ENCODE results near the gene ENO3.
A peak's percentile ranks its signal among the peaks of the same experiment; 100 is the strongest.

ENO3 gene

GRCh38 chr17:4971826-4972225 is 20.9 kb downstream of the ENO3 start:
- no peak overlapping the region for H2BK120ac ChIP-seq (ENCODE audit: low read depth, low read length)
- DNase-seq: no peak
- no peak overlapping the region for H2BK15ac ChIP-seq (ENCODE audit: low read depth, poor library complexity, severe bottlenecking)

DNA sequence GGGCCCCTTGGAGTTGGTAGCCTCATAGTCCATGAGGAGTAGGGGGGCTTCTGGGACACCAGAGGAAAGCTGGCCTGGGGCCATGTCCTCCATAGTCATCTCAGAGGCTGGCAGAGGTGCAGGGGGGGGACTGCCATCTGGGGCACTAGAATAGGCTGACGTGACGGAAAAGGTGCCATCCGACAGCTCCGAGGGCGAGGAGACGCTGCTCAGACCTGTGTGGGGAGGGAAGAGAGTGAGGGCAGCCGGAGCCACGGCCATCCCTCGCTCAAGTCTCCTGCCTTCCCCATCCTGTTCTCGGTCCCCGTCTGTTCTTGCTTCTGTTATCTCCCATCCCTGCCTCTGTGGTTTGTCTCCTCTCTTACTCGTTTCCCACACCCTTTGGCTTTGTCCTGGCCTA is 21.4 kb downstream of the ENO3 start:
- H3K4me3 ChIP-seq (ENCODE audit: insufficient read depth in 1 of 2, low read depth in 1 of 2, low read length in 2 of 2): no peak overlapping the region
- WGBS: 95% methylated on average over 10 of the region's 12 CpGs
- H2AFZ ChIP-seq (ENCODE audit: low read depth, low read length): no peak overlapping the region
- no peak overlapping the region for H3K27ac ChIP-seq (ENCODE audit: low read length, poor library complexity, severe bottlenecking)
- H3K23ac ChIP-seq (ENCODE audit: low read length in 2 of 2): no peak overlapping the region
- H2BK5ac ChIP-seq (ENCODE audit: low read depth, low read length, poor library complexity, severe bottlenecking): no peak overlapping the region
- H2AK5ac ChIP-seq (ENCODE audit: low read length, severe bottlenecking): no peak overlapping the region
- DNase-seq: no peak
- H4K91ac ChIP-seq (ENCODE audit: low read length): peak overlapping the region; percentile 14
- H4K8ac ChIP-seq (ENCODE audit: low read length): no peak overlapping the region
- no peak overlapping the region for H2BK120ac ChIP-seq (ENCODE audit: low read depth, low read length)
- peaks cover 26% of the 10 kb centered on the region for H3K4me1 ChIP-seq (ENCODE audit: control insufficient read depth, insufficient read depth, low read depth, low read length)
- no peak overlapping the region for H2BK15ac ChIP-seq (ENCODE audit: low read depth, poor library complexity, severe bottlenecking)
- no peak overlapping the region for H2BK12ac ChIP-seq (ENCODE audit: low read length in 2 of 2)
- H3K79me1 ChIP-seq (replicated peaks; ENCODE audit: low read length, poor library complexity, severe bottlenecking): peaks cover 22% of the 10 kb centered on the region
- H3K18ac ChIP-seq (ENCODE audit: low read depth in 1 of 2, low read length in 2 of 2): no peak overlapping the region
- peaks cover 45 to 73% of the 10 kb centered on the region in 2 experiments for H3K36me3 ChIP-seq (ENCODE audit: control insufficient read depth in 1 of 2, insufficient read depth in 2 of 2, low read depth in 1 of 2, low read length in 2 of 2)
- no peak overlapping the region for H3K14ac ChIP-seq (ENCODE audit: low read length in 2 of 2)
- H3K4me2 ChIP-seq (ENCODE audit: low read length, poor library complexity, severe bottlenecking): no peak overlapping the region
- no peaks in the 10 kb centered on the region for H3K9me3 ChIP-seq (ENCODE audit: control insufficient read depth, low read length)
- no peaks in the 10 kb centered on the region for H3K27me3 ChIP-seq (ENCODE audit: control insufficient read depth in 1 of 2, insufficient read depth in 1 of 2, low read length in 2 of 2)
- no peak overlapping the region for H3K4ac ChIP-seq (ENCODE audit: low read depth in 1 of 2, low read length in 2 of 2)
- H3K9ac ChIP-seq (ENCODE audit: low read length): peak overlapping the region; percentile 37

More at GRCh38 chr17:4971826-4972225, 20.9 kb downstream of the ENO3 start:
- no peak overlapping the region for H2BK5ac ChIP-seq (ENCODE audit: low read depth, low read length, poor library complexity, severe bottlenecking)
- no peak overlapping the region for H3K4me2 ChIP-seq (ENCODE audit: low read length, poor library complexity, severe bottlenecking)
- H3K18ac ChIP-seq (ENCODE audit: low read depth in 1 of 2, low read length in 2 of 2): no peak overlapping the region
- H3K9me3 ChIP-seq (ENCODE audit: control insufficient read depth, low read length): no peaks in the 10 kb centered on the region
- H3K14ac ChIP-seq (ENCODE audit: low read length in 2 of 2): no peak overlapping the region
- H3K4me1 ChIP-seq (ENCODE audit: control insufficient read depth, insufficient read depth, low read depth, low read length): peaks cover 26% of the 10 kb centered on the region
- no peak overlapping the region for H3K4me3 ChIP-seq (ENCODE audit: insufficient read depth in 1 of 2, low read depth in 1 of 2, low read length in 2 of 2)
- peaks cover 41 to 68% of the 10 kb centered on the region in 2 experiments for H3K36me3 ChIP-seq (ENCODE audit: control insufficient read depth in 1 of 2, insufficient read depth in 2 of 2, low read depth in 1 of 2, low read length in 2 of 2)
- H4K8ac ChIP-seq (ENCODE audit: low read length): no peak overlapping the region
- H3K23ac ChIP-seq (ENCODE audit: low read length in 2 of 2): no peak overlapping the region
- peaks cover 22% of the 10 kb centered on the region for H3K79me1 ChIP-seq (replicated peaks; ENCODE audit: low read length, poor library complexity, severe bottlenecking)
- H2AFZ ChIP-seq (ENCODE audit: low read depth, low read length): no peak overlapping the region
- H3K4ac ChIP-seq (ENCODE audit: low read depth in 1 of 2, low read length in 2 of 2): no peak overlapping the region
- over 99% methylated on average over 6 of the region's 6 CpGs for WGBS
- H3K27ac ChIP-seq (ENCODE audit: low read length, poor library complexity, severe bottlenecking): no peak overlapping the region
- no peak overlapping the region for H2AK5ac ChIP-seq (ENCODE audit: low read length, severe bottlenecking)
- H3K27me3 ChIP-seq (ENCODE audit: control insufficient read depth in 1 of 2, insufficient read depth in 1 of 2, low read length in 2 of 2): no peaks in the 10 kb centered on the region
- H2BK12ac ChIP-seq (ENCODE audit: low read length in 2 of 2): no peak overlapping the region
- H3K9ac ChIP-seq (ENCODE audit: low read length): peak overlapping the region; percentile 37
- no peak overlapping the region for H4K91ac ChIP-seq (ENCODE audit: low read length)

DNA sequence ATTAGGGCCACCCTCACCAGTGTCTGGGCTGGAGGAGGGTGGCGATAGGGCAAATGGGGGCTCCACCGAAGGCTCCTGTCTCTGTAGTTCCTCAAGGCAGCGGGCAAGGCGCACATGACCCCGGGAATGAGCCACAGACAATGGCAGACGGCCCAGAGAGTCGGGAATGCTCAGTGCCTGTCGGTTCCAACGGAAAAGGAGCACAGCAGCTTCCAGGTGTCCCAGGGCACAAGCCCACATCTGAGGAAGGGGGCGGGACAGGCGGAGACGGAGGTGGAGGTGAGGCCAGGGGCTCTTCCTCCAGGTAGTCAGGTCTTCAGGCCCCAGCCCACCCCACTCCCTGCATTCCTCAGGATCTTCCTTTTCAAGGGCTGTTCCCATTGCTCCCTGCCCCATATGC is 21.8 kb downstream of the ENO3 start:
- no peak overlapping the region for H3K4me3 ChIP-seq (ENCODE audit: insufficient read depth in 1 of 2, low read depth in 1 of 2, low read length in 2 of 2)
- no peak overlapping the region for H2BK12ac ChIP-seq (ENCODE audit: low read length in 2 of 2)
- H3K4me2 ChIP-seq (ENCODE audit: low read length, poor library complexity, severe bottlenecking): no peak overlapping the region
- H3K4ac ChIP-seq (ENCODE audit: low read depth in 1 of 2, low read length in 2 of 2): no peak overlapping the region
- WGBS: 87% methylated on average over 12 of the region's 12 CpGs
- peaks cover 22% of the 10 kb centered on the region for H3K79me1 ChIP-seq (replicated peaks; ENCODE audit: low read length, poor library complexity, severe bottlenecking)
- H2BK5ac ChIP-seq (ENCODE audit: low read depth, low read length, poor library complexity, severe bottlenecking): no peak overlapping the region
- no peak overlapping the region for H2BK15ac ChIP-seq (ENCODE audit: low read depth, poor library complexity, severe bottlenecking)
- H3K4me1 ChIP-seq (ENCODE audit: control insufficient read depth, insufficient read depth, low read depth, low read length): peaks cover 26% of the 10 kb centered on the region
- no peak overlapping the region for H3K18ac ChIP-seq (ENCODE audit: low read depth in 1 of 2, low read length in 2 of 2)
- H3K14ac ChIP-seq (ENCODE audit: low read length in 2 of 2): no peak overlapping the region
- no peak overlapping the region for H3K23ac ChIP-seq (ENCODE audit: low read length in 2 of 2)
- H4K8ac ChIP-seq (ENCODE audit: low read length): no peak overlapping the region
- no peak overlapping the region for H2AK5ac ChIP-seq (ENCODE audit: low read length, severe bottlenecking)
- H3K9ac ChIP-seq (ENCODE audit: low read length): peak overlapping the region; percentile 37
- H3K9me3 ChIP-seq (ENCODE audit: control insufficient read depth, low read length): no peaks in the 10 kb centered on the region
- H2AFZ ChIP-seq (ENCODE audit: low read depth, low read length): no peak overlapping the region
- H3K27ac ChIP-seq (ENCODE audit: low read length, poor library complexity, severe bottlenecking): no peak overlapping the region
- peaks cover 49 to 78% of the 10 kb centered on the region in 2 experiments for H3K36me3 ChIP-seq (ENCODE audit: control insufficient read depth in 1 of 2, insufficient read depth in 2 of 2, low read depth in 1 of 2, low read length in 2 of 2)
- H4K91ac ChIP-seq (ENCODE audit: low read length): no peak overlapping the region
- no peak overlapping the region for H2BK120ac ChIP-seq (ENCODE audit: low read depth, low read length)
- DNase-seq: no peak
- H3K27me3 ChIP-seq (ENCODE audit: control insufficient read depth in 1 of 2, insufficient read depth in 1 of 2, low read length in 2 of 2): no peaks in the 10 kb centered on the region

DNA sequence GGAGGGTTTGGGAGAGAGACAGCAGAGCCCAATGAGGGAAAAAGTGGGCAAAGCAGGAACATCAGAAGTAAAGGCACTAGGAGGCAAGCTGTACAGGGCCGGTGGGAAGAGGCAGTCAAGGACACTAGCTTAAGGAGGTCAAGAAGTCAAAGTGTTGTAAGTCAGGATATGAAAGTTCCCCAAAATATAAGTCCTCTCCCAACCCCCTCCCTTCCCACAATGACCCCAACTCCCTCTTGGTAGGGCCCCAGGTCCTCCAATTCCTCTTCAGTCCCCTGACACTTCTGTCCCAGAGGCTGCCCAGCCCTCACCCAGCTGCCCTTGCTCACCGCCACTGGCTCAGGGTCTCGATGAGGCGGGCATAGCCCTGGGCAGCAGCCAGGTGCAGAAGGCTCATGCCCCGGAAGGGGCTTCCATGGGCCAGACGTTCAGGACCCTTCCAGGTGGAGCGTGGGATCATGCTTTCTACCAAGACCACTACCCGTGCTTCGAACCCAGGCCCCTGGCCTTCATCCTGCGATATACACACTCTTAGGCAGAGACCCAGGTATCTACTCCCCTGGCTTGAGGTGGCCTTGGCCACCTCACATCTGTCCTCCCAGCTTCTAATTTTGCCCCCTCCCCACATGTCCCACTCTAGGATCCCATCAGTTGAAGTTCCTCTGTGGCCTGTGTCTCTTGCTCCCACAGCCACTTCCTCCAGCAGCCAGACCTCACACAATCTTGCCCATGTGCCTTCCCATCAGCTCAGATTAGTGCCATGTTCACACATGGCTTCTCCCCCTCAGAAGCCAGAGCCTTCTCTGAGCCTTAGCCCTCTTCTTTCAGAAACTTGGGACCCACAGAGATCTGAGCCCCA is 22.6 kb downstream of the ENO3 start:
- Histone ChIP-seq H3K27ac (ENCODE audit: low read length, poor library complexity, severe bottlenecking) (no peak overlapping the region), H2BK12ac (ENCODE audit: low read length in 2 of 2) (no peak overlapping the region), H2BK120ac (ENCODE audit: low read depth, low read length) (no peak overlapping the region), H3K36me3 (ENCODE audit: control insufficient read depth in 1 of 2, insufficient read depth in 2 of 2, low read depth in 1 of 2, low read length in 2 of 2) (peaks cover 55 to 85% of the 10 kb centered on the region in 2 experiments), H3K27me3 (ENCODE audit: control insufficient read depth in 1 of 2, insufficient read depth in 1 of 2, low read length in 2 of 2) (no peaks in the 10 kb centered on the region), H2BK5ac (ENCODE audit: low read depth, low read length, poor library complexity, severe bottlenecking) (no peak overlapping the region), H3K18ac (ENCODE audit: low read depth in 1 of 2, low read length in 2 of 2) (no peak overlapping the region), H3K4me3 (ENCODE audit: insufficient read depth in 1 of 2, low read depth in 1 of 2, low read length in 2 of 2) (no peak overlapping the region), H4K91ac (ENCODE audit: low read length) (peak overlapping the region; percentile 36), H3K79me1 (replicated peaks; ENCODE audit: low read length, poor library complexity, severe bottlenecking) (peaks cover 22% of the 10 kb centered on the region), H3K23ac (ENCODE audit: low read length in 2 of 2) (no peak overlapping the region), H2AK5ac (ENCODE audit: low read length, severe bottlenecking) (no peak overlapping the region), H3K4me1 (ENCODE audit: control insufficient read depth, insufficient read depth, low read depth, low read length) (peaks cover 21% of the 10 kb centered on the region), H3K4ac (ENCODE audit: low read depth in 1 of 2, low read length in 2 of 2) (no peak overlapping the region), H3K14ac (ENCODE audit: low read length in 2 of 2) (no peak overlapping the region), H3K4me2 (ENCODE audit: low read length, poor library complexity, severe bottlenecking) (no peak overlapping the region), H2BK15ac (ENCODE audit: low read depth, poor library complexity, severe bottlenecking) (no peak overlapping the region), H3K9ac (ENCODE audit: low read length) (no peak overlapping the region), H2AFZ (ENCODE audit: low read depth, low read length) (no peak overlapping the region), H4K8ac (ENCODE audit: low read length) (no peak overlapping the region), H3K9me3 (ENCODE audit: control insufficient read depth, low read length) (no peaks in the 10 kb centered on the region)
- no peak for DNase-seq
- WGBS: 95% methylated on average over 9 of the region's 10 CpGs

Measured in mesenchymal stem cell (in vitro differentiated cells and primary cell).